Stomach (tissue), 9 donors: ENCODE results near the gene ASAP2. TPM values are rescaled to one million over a fixed set of nuclear protein-coding genes. Genes with fewer than 3 reads are reported as not detected.

ENCODE experiments used
- DNase-seq, 2 donors: peaks; one replicate each; pipeline versions ENCODE4 v3.0.0 to v3.0.0-alpha.2; 2013 to 2019
- H3K27ac ChIP-seq, 5 donors: fragments of 200-600 bp in 4 of 5; sonication (generic) in 4 of 5; one replicate each; pipeline ENCODE4 v1.5.1; 2013 to 2019; ENCODE audit warnings: mild to moderate bottlenecking in 1 of 5, moderate library complexity in 1 of 5
- H3K27me3 ChIP-seq, 3 donors: fragments of 200-600 bp; sonication (generic); one replicate each; pipeline ENCODE4 v1.5.1; 2017 to 2019; ENCODE audit warnings: mixed run types in 1 of 3
- H3K36me3 ChIP-seq, 4 donors: fragments of 200-600 bp; sonication (generic); 1 replicate in 3 of 4; 2 replicates in 1 of 4; pipeline ENCODE4 v1.5.1; 2016 to 2019
- H3K4me1 ChIP-seq, 4 donors: fragments of 200-600 bp; sonication (generic); one replicate each; pipeline ENCODE4 v1.5.1; 2016 to 2019
- H3K4me3 ChIP-seq, 4 donors: fragments of 200-600 bp; sonication (generic) in 3 of 4; one replicate each; pipeline ENCODE4 v1.5.1; 2016 to 2019; ENCODE audit warnings: mild to moderate bottlenecking in 1 of 4
- H3K9me3 ChIP-seq, 4 donors: fragments of 200-600 bp; sonication (generic); one replicate each; pipeline ENCODE4 v1.5.1; 2016 to 2019
- CTCF ChIP-seq, 7 experiments: fragments of 450-650 bp in 4 of 7; fragments of 200-600 bp in 3 of 7; sonication (generic) in 3 of 7; IDR thresholded peaks; one replicate each; pipeline ENCODE4 v1.5.1; 2016 to 2019; ENCODE audit warnings: antibody characterized with exemption in 7 of 7, control low read depth in 2 of 7, mild to moderate bottlenecking in 1 of 7
- EP300 ChIP-seq: sonication (generic); formaldehyde crosslinking; IDR thresholded peaks from one replicate; pipeline ENCODE4 v1.6.1; 2017; ENCODE audit warnings: antibody characterized with exemption
- POLR2A ChIP-seq, 4 donors: fragments of 450-650 bp; IDR thresholded peaks; one replicate each; pipeline ENCODE4 v1.6.1; 2016; ENCODE audit warnings: antibody characterized with exemption in 4 of 4, control low read depth in 2 of 4, mild to moderate bottlenecking in 1 of 4, moderate library complexity in 1 of 4
- POLR2AphosphoS5 ChIP-seq, 3 donors: sonication (generic); formaldehyde crosslinking; IDR thresholded peaks; one replicate each; pipeline ENCODE4 v1.6.1; 2016; ENCODE audit warnings: antibody characterized with exemption in 3 of 3
- WGBS, 5 donors: extraction: QIAGEN DNeasy Blood & Tissue Kit in 3 of 5; methylation state at CpG; one replicate each; pipeline versions ENCODE4 v1.1.5 to v1.1.7; 2013 to 2018; 5-methylcytosine and 5-hydroxymethylcytosine counted together
- intact Hi-C: fragments of 100-400 bp; cut with DNase I; formaldehyde crosslinking; loops from one replicate; pipeline ENCODE4 v1.15.1; 2023; ENCODE audit warnings: low total_unique reads
- polyA plus RNA-seq, 3 donors: library from polyadenylated mRNA; stranded (reverse); fragments of 200-250 nt; gene quantifications; one replicate each; pipeline ENCODE4 v1.2.3, GENCODE V29; 2013
- total RNA-seq, 5 donors: library from RNA; depleted of rRNA; stranded (reverse); fragments of >200 nt; gene quantifications; one replicate each; pipeline versions ENCODE4 v1.1.0 to v1.2.3, GENCODE V29; 2014 to 2016
- donor health status: healthy with polysubstance abuse.
- donor health status: Bipolar disorder and iron deficiency.
- donor health status: healthy.

Gene ASAP2
- total and polyA plus RNA-seq, 8 donors: 9.7 to 55.4 (median 33.7) TPM

GRCh38 chr2:9292426-9292825 lies 85.8 kb downstream of the ASAP2 start:
- TF ChIP-seq EP300 (no peak), POLR2A (IDR thresholded peaks at IDR 0.05) (no peak), CTCF (IDR thresholded peaks at IDR 0.05) (no peak), POLR2AphosphoS5 (IDR thresholded peaks at IDR 0.05) (no peak)
- no peak overlapping the region for H3K4me3 ChIP-seq
- H3K4me1 ChIP-seq: peaks cover 0 to 22% (median 13%) of the 10 kb centered on the region in 4 donors
- intact Hi-C loops: no loop called here
- WGBS, 5 donors: 87 to 95% (median 94%) methylated on average over 4 of the region's 4 CpGs
- H3K27me3 ChIP-seq: no peaks in the 10 kb centered on the region
- no peaks in the 10 kb centered on the region for H3K36me3 ChIP-seq
- no peak for DNase-seq
- H3K27ac ChIP-seq: no peak overlapping the region
- H3K9me3 ChIP-seq: no peaks in the 10 kb centered on the region

- peaks cover 0 to 12% (median 0%) of the 10 kb centered on the region in 4 donors for H3K36me3 ChIP-seq
- no peak overlapping the region for H3K4me3 ChIP-seq
- no peak for DNase-seq
- intact Hi-C loops: no loop called here
- H3K4me1 ChIP-seq: peaks cover 0 to 40% (median 20%) of the 10 kb centered on the region in 4 donors
- 78 to 90% (median 89%) methylated on average over 6 of the region's 6 CpGs for WGBS, 5 donors
- no peaks in the 10 kb centered on the region for H3K9me3 ChIP-seq
- no peaks in the 10 kb centered on the region for H3K27me3 ChIP-seq
- no peak overlapping the region for H3K27ac ChIP-seq
- no peak for TF ChIP-seq EP300
- no peak for TF ChIP-seq POLR2A (IDR thresholded peaks at IDR 0.05)
- TF ChIP-seq POLR2AphosphoS5 (IDR thresholded peaks at IDR 0.05): no peak
- TF ChIP-seq CTCF (IDR thresholded peaks at IDR 0.05): no peak
Measured at GRCh38 chr2:9294764-9295163, 88.2 kb downstream of the ASAP2 start.

- Histone ChIP-seq H3K27me3 (no peaks in the 10 kb centered on the region), H3K9me3 (no peaks in the 10 kb centered on the region), H3K36me3 (peaks cover 0 to 13% (median 0%) of the 10 kb centered on the region in 4 donors), H3K27ac (peak overlapping the region in 2 of 5 donors; percentile 16 to 75), H3K4me1 (peaks cover 11 to 50% (median 33%) of the 10 kb centered on the region in 4 donors), H3K4me3 (no peak overlapping the region)
- 95 to 100% (median 97%) methylated on average over 4 of the region's 4 CpGs for whole genome bisulfite sequencing, 5 donors
- TF ChIP-seq CTCF (IDR thresholded peaks at IDR 0.05) (no peak), POLR2A (IDR thresholded peaks at IDR 0.05) (no peak), EP300 (no peak), POLR2AphosphoS5 (IDR thresholded peaks at IDR 0.05) (no peak)
- intact Hi-C loops: no loop called here
- no peak for DNase-seq
Measured at GRCh38 chr2:9296559-9296958, 89.9 kb downstream of the ASAP2 start.

GRCh38 chr2:9297156-9297555 lies 90.5 kb downstream of the ASAP2 start:
- intact Hi-C loops: no loop called here
- no peak overlapping the region for H3K4me3 ChIP-seq
- TF ChIP-seq POLR2A (IDR thresholded peaks at IDR 0.05): no peak
- peak in 1 of 3 donors; percentile 61 for TF ChIP-seq POLR2AphosphoS5 (IDR thresholded peaks at IDR 0.05)
- DNase-seq: peak in 1 of 2 donors; percentile 32
- peaks cover 0 to 13% (median 0%) of the 10 kb centered on the region in 4 donors for H3K36me3 ChIP-seq
- no peaks in the 10 kb centered on the region for H3K9me3 ChIP-seq
- peak overlapping the region in 2 of 5 donors; percentile 16 to 75 for H3K27ac ChIP-seq
- 60 to 82% (median 67%) methylated on average over 6 of the region's 6 CpGs for WGBS, 5 donors
- H3K4me1 ChIP-seq: peaks cover 11 to 53% (median 33%) of the 10 kb centered on the region in 4 donors
- no peaks in the 10 kb centered on the region for H3K27me3 ChIP-seq

- peak overlapping the region in 2 of 5 donors; percentile 8 to 75 for H3K27ac ChIP-seq
- TF ChIP-seq CTCF (IDR thresholded peaks at IDR 0.05): no peak
- no peak for TF ChIP-seq POLR2A (IDR thresholded peaks at IDR 0.05)
- TF ChIP-seq POLR2AphosphoS5 (IDR thresholded peaks at IDR 0.05): no peak
- TF ChIP-seq EP300: no peak
- intact Hi-C loops: no loop called here
Measured at GRCh38 chr2:9297807-9298206, 91.2 kb downstream of the ASAP2 start.

More at GRCh38 chr2:9297807-9298206, 91.2 kb downstream of the ASAP2 start:
- H3K4me3 ChIP-seq: no peak overlapping the region
- WGBS, 5 donors: 76 to 87% (median 83%) methylated on average over 7 of the region's 7 CpGs
- H3K27me3 ChIP-seq: no peaks in the 10 kb centered on the region
- H3K9me3 ChIP-seq: no peaks in the 10 kb centered on the region
- DNase-seq: no peak
- peaks cover 11 to 59% (median 34%) of the 10 kb centered on the region in 4 donors for H3K4me1 ChIP-seq
- H3K36me3 ChIP-seq: peaks cover 0 to 13% (median 0%) of the 10 kb centered on the region in 4 donors
